Vagina (tissue), 2 donors: Measurements from ENCODE around the gene NHSL2.

Source experiments
- POLR2A ChIP-seq, 2 donors: fragments of 450-650 bp; IDR thresholded peaks; one replicate each; pipeline ENCODE4 v1.6.1; 2017; ENCODE audit warnings: antibody characterized with exemption in 2 of 2, mild to moderate bottlenecking in 2 of 2, moderate library complexity in 2 of 2
- TF ChIP-seq, protein P1 (sequence below), 3 experiments: fragments of 450-650 bp in 2 of 3; fragments of 200-600 bp in 1 of 3; sonication (generic) in 1 of 3; IDR thresholded peaks; one replicate each; pipeline ENCODE4 v1.5.1; 2017 to 2019; ENCODE audit warnings: antibody characterized with exemption in 3 of 3, mild to moderate bottlenecking in 2 of 3, moderate library complexity in 2 of 3

DNA sequence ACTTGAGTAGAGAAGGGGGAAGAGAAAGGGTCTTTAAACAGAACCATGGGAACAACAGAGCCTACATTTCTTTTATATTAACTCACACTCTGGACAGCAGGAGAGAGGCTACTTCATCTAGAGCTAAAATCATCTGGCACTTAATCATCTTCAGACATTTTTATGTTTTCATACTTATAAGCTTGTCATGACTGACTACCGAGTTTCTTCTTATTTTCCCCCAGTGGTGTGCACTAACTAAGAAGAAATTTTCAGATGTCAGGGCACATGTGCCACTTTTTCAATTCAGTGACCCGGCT, 232.9 kb downstream of the NHSL2 start:
- TF ChIP-seq, protein P1, sequence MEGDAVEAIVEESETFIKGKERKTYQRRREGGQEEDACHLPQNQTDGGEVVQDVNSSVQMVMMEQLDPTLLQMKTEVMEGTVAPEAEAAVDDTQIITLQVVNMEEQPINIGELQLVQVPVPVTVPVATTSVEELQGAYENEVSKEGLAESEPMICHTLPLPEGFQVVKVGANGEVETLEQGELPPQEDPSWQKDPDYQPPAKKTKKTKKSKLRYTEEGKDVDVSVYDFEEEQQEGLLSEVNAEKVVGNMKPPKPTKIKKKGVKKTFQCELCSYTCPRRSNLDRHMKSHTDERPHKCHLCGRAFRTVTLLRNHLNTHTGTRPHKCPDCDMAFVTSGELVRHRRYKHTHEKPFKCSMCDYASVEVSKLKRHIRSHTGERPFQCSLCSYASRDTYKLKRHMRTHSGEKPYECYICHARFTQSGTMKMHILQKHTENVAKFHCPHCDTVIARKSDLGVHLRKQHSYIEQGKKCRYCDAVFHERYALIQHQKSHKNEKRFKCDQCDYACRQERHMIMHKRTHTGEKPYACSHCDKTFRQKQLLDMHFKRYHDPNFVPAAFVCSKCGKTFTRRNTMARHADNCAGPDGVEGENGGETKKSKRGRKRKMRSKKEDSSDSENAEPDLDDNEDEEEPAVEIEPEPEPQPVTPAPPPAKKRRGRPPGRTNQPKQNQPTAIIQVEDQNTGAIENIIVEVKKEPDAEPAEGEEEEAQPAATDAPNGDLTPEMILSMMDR (IDR thresholded peaks at IDR 0.05) = no peak
- no peak for TF ChIP-seq POLR2A (IDR thresholded peaks at IDR 0.05)
